ENCODE data around the gene WHRN.

GRCh38 chr9:114419796-114420195, 85.5 kb downstream of the WHRN start:
- TF ChIP-seq POLR2A (IDR thresholded peaks at IDR 0.05) (no peak), CTCF (IDR thresholded peaks at IDR 0.05) (no peak)

All from gastroesophageal sphincter (tissue), 3 donors.